H1 (cell line): Measurements from ENCODE around the gene TSPAN5. TPM values are rescaled to one million over a fixed set of nuclear protein-coding genes. Genes with fewer than 3 reads are reported as not detected.

ENCODE experiments used
- CTCF ChIA-PET: fragments of 300-600 bp; sonication (Branson Sonifier 250); formaldehyde crosslinking; loops from one replicate; lab custom pipeline; 2021; ENCODE audit not compliant: partially characterized antibody; lab: Charles Lee
- POLR2A ChIA-PET: fragments of 300-600 bp; sonication (Branson Sonifier 250); formaldehyde crosslinking; loops from one replicate; lab custom pipeline; 2021; ENCODE audit warnings: inconsistent platforms; ENCODE audit not compliant: partially characterized antibody; lab: Charles Lee
- DNase-seq, 2 experiments: peaks; one replicate each; pipeline versions ENCODE4 v3.0.0 to v3.0.0-alpha.2; 2010 to 2022; ENCODE audit warnings: low spot score in 2 of 2, low read depth in 1 of 2, mixed read lengths in 1 of 2
- FAIRE-seq: peaks from 2 replicates; lab custom pipeline; 2011; peaks lifted over from hg19 to GRCh38; lab: Jason Lieb, UNC
- H2AFZ ChIP-seq: 2 replicates; pipeline ENCODE4 v1.8.1; 2012; ENCODE audit warnings: low read length, inconsistent platforms
- H2AK5ac ChIP-seq: 2 replicates; pipeline ENCODE4 v1.6.1; 2013; ENCODE audit warnings: low read depth, low read length
- H2BK120ac ChIP-seq: replicated peaks from 2 replicates; pipeline ENCODE3; 2013; ENCODE audit warnings: low read depth, low read length, inconsistent platforms
- H2BK12ac ChIP-seq: 2 replicates; pipeline ENCODE4 v1.6.1; 2013; ENCODE audit warnings: low read depth, low read length
- H2BK15ac ChIP-seq: 2 replicates; pipeline ENCODE4 v1.6.1; 2013; ENCODE audit warnings: low read length
- H2BK20ac ChIP-seq: 2 replicates; pipeline ENCODE4 v1.6.1; 2013; ENCODE audit warnings: low read length
- H2BK5ac ChIP-seq: 2 replicates; pipeline ENCODE4 v1.6.1; 2013; ENCODE audit warnings: low read depth, low read length
- H3K14ac ChIP-seq: 2 replicates; pipeline ENCODE4 v1.6.1; 2013; ENCODE audit warnings: inconsistent platforms; ENCODE audit not compliant: insufficient read length
- H3K18ac ChIP-seq: 2 replicates; pipeline ENCODE4 v1.6.1; 2013; ENCODE audit warnings: low read length; ENCODE audit errors: extremely low read depth
- H3K23ac ChIP-seq: 2 replicates; pipeline ENCODE4 v1.6.1; 2013; ENCODE audit warnings: inconsistent platforms; ENCODE audit not compliant: insufficient read length
- H3K23me2 ChIP-seq: 2 replicates; pipeline ENCODE4 v1.6.1; 2013; ENCODE audit warnings: low read depth, low read length
- H3K27ac ChIP-seq: 2 replicates; pipeline ENCODE4 v1.6.1; 2011; ENCODE audit warnings: low read depth, low read length, inconsistent platforms
- H3K27me3 ChIP-seq, 4 experiments: replicated peaks in 1 of 4; 1 replicate in 1 of 4; 2 replicates in 3 of 4; pipeline versions ENCODE4 v1.6.1 to v1.8.1; 2011 to 2013; ENCODE audit warnings: low read length in 3 of 4, mild to moderate bottlenecking in 3 of 4, inconsistent platforms in 2 of 4, mixed read lengths in 2 of 4, moderate library complexity in 1 of 4; ENCODE audit not compliant: control insufficient read depth in 3 of 4, insufficient read depth in 3 of 4; ENCODE audit errors: extremely low read depth in 1 of 4
- H3K36me3 ChIP-seq, 4 experiments: 2 replicates each; pipeline versions ENCODE4 v1.6.1 to v1.8.1; 2011 to 2013; ENCODE audit warnings: mild to moderate bottlenecking in 4 of 4, low read length in 3 of 4, moderate library complexity in 2 of 4, control low read depth in 1 of 4, inconsistent platforms in 1 of 4; ENCODE audit not compliant: insufficient read depth in 4 of 4, control insufficient read depth in 2 of 4
- H3K4ac ChIP-seq: replicated peaks from 2 replicates; pipeline ENCODE3; 2013; ENCODE audit warnings: low read length, low read depth, mixed read lengths, inconsistent platforms; ENCODE audit not compliant: insufficient read length
- H3K4me1 ChIP-seq, 4 experiments: replicated peaks in 1 of 4; 1 replicate in 1 of 4; 2 replicates in 3 of 4; pipeline versions ENCODE4 v1.6.1 to v1.8.1; 2011 to 2013; ENCODE audit warnings: low read length in 3 of 4, inconsistent platforms in 2 of 4, mixed read lengths in 1 of 4; ENCODE audit not compliant: insufficient read depth in 4 of 4, control insufficient read depth in 3 of 4
- H3K4me2 ChIP-seq, 2 experiments: 2 replicates each; pipeline versions ENCODE4 v1.6.1 to v1.8.1; 2011 to 2013; ENCODE audit warnings: low read depth in 2 of 2, low read length in 2 of 2, control low read depth in 1 of 2, inconsistent platforms in 1 of 2, mild to moderate bottlenecking in 1 of 2; ENCODE audit not compliant: insufficient read depth in 1 of 2
- H3K4me3 ChIP-seq, 4 experiments: fragments of 200-600, 300-600 bp in 1 of 4; sonication (generic), shearing (Covaris generic), sonication (Bioruptor Twin) in 1 of 4; 2 replicates each; pipeline versions ENCODE4 v1.5.1 to v1.8.1; 2011 to 2016; ENCODE audit warnings: low read length in 4 of 4, low read depth in 3 of 4, control low read depth in 2 of 4, inconsistent platforms in 2 of 4, mild to moderate bottlenecking in 2 of 4, mixed read lengths in 1 of 4, moderate library complexity in 1 of 4; ENCODE audit not compliant: insufficient read depth in 2 of 4; ENCODE audit errors: extremely low read depth in 1 of 4
- H3K56ac ChIP-seq: replicated peaks from 2 replicates; pipeline ENCODE3; 2013; ENCODE audit warnings: low read depth, mild to moderate bottlenecking, mixed read lengths, low read length, inconsistent platforms; ENCODE audit not compliant: insufficient read length
- H3K79me1 ChIP-seq: 2 replicates; pipeline ENCODE4 v1.6.1; 2013; ENCODE audit warnings: low read depth, low read length, control low read depth
- H3K79me2 ChIP-seq, 2 experiments: 2 replicates each; pipeline versions ENCODE4 v1.6.1 to v1.8.1; 2012 to 2013; ENCODE audit warnings: low read length in 2 of 2, mild to moderate bottlenecking in 2 of 2, inconsistent platforms in 1 of 2; ENCODE audit not compliant: insufficient read depth in 2 of 2, control insufficient read depth in 1 of 2
- H3K9ac ChIP-seq, 4 experiments: replicated peaks in 1 of 4; 1 replicate in 1 of 4; 2 replicates in 3 of 4; pipeline versions ENCODE4 v1.6.1 to v1.8.1; 2011 to 2013; ENCODE audit warnings: low read depth in 3 of 4, low read length in 3 of 4, control low read depth in 2 of 4, mild to moderate bottlenecking in 2 of 4, moderate library complexity in 2 of 4, inconsistent platforms in 1 of 4; ENCODE audit errors: extremely low read depth in 1 of 4
- H3K9me3 ChIP-seq, 2 experiments: 2 replicates each; pipeline versions ENCODE4 v1.6.1 to v1.8.1; 2012 to 2013; ENCODE audit warnings: mild to moderate bottlenecking in 2 of 2, moderate library complexity in 2 of 2, control low read depth in 1 of 2, inconsistent platforms in 1 of 2, low read depth in 1 of 2, low read length in 1 of 2, mixed read lengths in 1 of 2; ENCODE audit not compliant: insufficient read depth in 2 of 2
- H4K20me1 ChIP-seq, 2 experiments: replicated peaks in 1 of 2; 2 replicates each; pipeline versions ENCODE3 to v1.8.1; 2011 to 2013; ENCODE audit warnings: inconsistent platforms in 2 of 2, low read length in 2 of 2, mild to moderate bottlenecking in 1 of 2; ENCODE audit not compliant: insufficient read depth in 2 of 2, control insufficient read depth in 1 of 2
- H4K5ac ChIP-seq: 2 replicates; pipeline ENCODE4 v1.6.1; 2013; ENCODE audit warnings: low read length, low read depth, mixed read lengths, inconsistent platforms; ENCODE audit not compliant: insufficient read length
- H4K8ac ChIP-seq: 2 replicates; pipeline ENCODE4 v1.8.0; 2013; ENCODE audit warnings: mild to moderate bottlenecking, moderate library complexity, low read length, inconsistent platforms; ENCODE audit not compliant: insufficient read depth; ENCODE audit errors: extremely low read depth
- H4K91ac ChIP-seq: replicated peaks from 2 replicates; pipeline ENCODE3; 2013; ENCODE audit warnings: low read length, mixed read lengths, inconsistent platforms; ENCODE audit not compliant: insufficient read length
- CEBPB ChIP-seq: IDR thresholded peaks from 2 replicates; pipeline ENCODE4 v1.6.1; 2012; ENCODE audit warnings: low read depth, low read length
- CTBP2 ChIP-seq: IDR thresholded peaks from 2 replicates; pipeline ENCODE4 v1.7.0; 2011; ENCODE audit warnings: borderline replicate concordance, mild to moderate bottlenecking, moderate library complexity, mixed read lengths, low read length; ENCODE audit not compliant: insufficient read depth, insufficient read length
- POLR2AphosphoS5 ChIP-seq: IDR thresholded peaks from 2 replicates; pipeline ENCODE4 v1.6.1; 2011; ENCODE audit warnings: low read depth, low read length
- RFX5 ChIP-seq: IDR thresholded peaks from 2 replicates; pipeline ENCODE4 v1.6.1; 2011; ENCODE audit warnings: low read depth, low read length, improper control_type of control experiment, borderline replicate concordance
- SIN3A ChIP-seq, 2 experiments: IDR thresholded peaks in 1 of 2; conservative IDR thresholded peaks in 1 of 2; 2 replicates each; pipeline ENCODE4 v1.6.1; 2011 to 2012; ENCODE audit warnings: low read length in 2 of 2, improper control_type of control experiment in 1 of 2, low read depth in 1 of 2, mild to moderate bottlenecking in 1 of 2
- TAF1 ChIP-seq: IDR thresholded peaks from 2 replicates; pipeline ENCODE4 v1.6.1; 2011; ENCODE audit warnings: mild to moderate bottlenecking, low read depth, low read length
- YY1 ChIP-seq: IDR thresholded peaks from 2 replicates; pipeline ENCODE4 v1.6.1; 2011; ENCODE audit warnings: low read depth, mild to moderate bottlenecking, low read length
- WGBS, 2 experiments: shearing (Covaris generic) in 1 of 2; methylation state at CpG; one replicate each; pipeline versions ENCODE4 v1.1.6 to v1.1.7; 2013 to 2015; ENCODE audit warnings: low lambda C conversion rate in 2 of 2, mixed read lengths in 2 of 2, inconsistent platforms in 1 of 2, low coverage in 1 of 2, missing lambda C conversion rate in 1 of 2; ENCODE audit not compliant: insufficient replicate concordance in 2 of 2, insufficient coverage in 1 of 2, insufficient read length in 1 of 2; ENCODE audit errors: extremely low coverage in 1 of 2, missing lambda C conversion rate in 1 of 2; 5-methylcytosine and 5-hydroxymethylcytosine counted together
- polyA plus RNA-seq, 7 experiments: library from polyadenylated mRNA; depleted of rRNA in 3 of 7; stranded (reverse) in 5 of 7; unstranded in 2 of 7; fragments of >200 nt in 5 of 7; fragments of 200-250 nt in 2 of 7; gene quantifications; 1 replicate in 5 of 7; 2 replicates in 1 of 7; 4 replicates in 1 of 7; pipeline versions ENCODE4 v1.2.1 to v1.2.3, GENCODE V29; 2011 to 2013; ENCODE audit warnings: missing spikeins in 2 of 7, mixed read lengths in 2 of 7
- total RNA-seq: library from RNA; stranded (reverse); fragmentation: NEBNext Ultra II Directional; extraction: Animal tissue kit (Norgen Biotek cat#: 25700); gene quantifications from 2 replicates; pipeline ENCODE4 v1.2.1, GENCODE V29; 2021

The TSPAN5 gene
- total and polyA plus RNA-seq, 2 of the 8 experiments (the other 6 are each of a cell fraction or from before 2014, with no cell fraction given): 17.6 to 21.2 TPM

DNA sequence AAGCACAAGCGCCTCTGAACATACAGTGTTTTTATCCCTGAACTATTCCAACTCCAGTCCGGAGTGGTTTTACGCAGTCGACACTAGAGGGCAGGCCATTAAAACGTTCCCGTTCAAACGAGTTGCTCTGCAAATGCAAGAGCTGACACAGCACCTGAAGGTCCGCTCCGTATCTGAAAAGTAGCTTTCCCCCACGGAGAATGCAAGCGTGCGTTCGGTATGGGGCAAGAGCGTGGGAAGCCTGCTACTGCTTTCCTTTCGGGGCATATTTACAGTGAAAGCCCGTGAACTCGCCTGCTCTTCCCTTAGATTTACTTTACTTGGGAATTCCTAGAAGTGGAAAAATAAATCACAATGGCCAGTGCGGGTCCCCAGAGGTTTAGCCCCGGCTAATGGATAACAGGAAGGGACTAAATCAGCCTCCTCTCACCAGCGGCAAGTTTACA, 190.8 kb downstream of the TSPAN5 start:
- CTCF ChIA-PET: interaction anchor here (0.5 to 2.8 kb wide), 62 partner anchors 9 to 937 kb away, joined by 3 to 13 read pairs (median 4); partner anchors contain the start of genes STPG2 and TSPAN5
- Histone ChIP-seq H3K4me1 (peaks cover 0 to 8% (median under 1%) of the 10 kb centered on the region in 4 experiments; a peak in 4 of 7 replicates), H3K79me2 (no peaks in the 10 kb centered on the region)
- TF ChIP-seq RFX5 (no peak), CEBPB (no peak), POLR2AphosphoS5 (no peak), CTBP2 (no peak), SIN3A (conservative IDR thresholded peaks at IDR 0.05 in 1 of 2, IDR thresholded peaks at IDR 0.05 in 1 of 2; ENCODE audit: low read depth in 1 of 2, low read length in 2 of 2) (no peak), TAF1 (no peak), YY1 (no peak)

More for the DNA sequence above, 190.8 kb downstream of the TSPAN5 start:
- no peak overlapping the region for H3K27ac ChIP-seq
- H4K20me1 ChIP-seq: no peaks in the 10 kb centered on the region
- no peak overlapping the region for H2BK20ac ChIP-seq
- H3K18ac ChIP-seq: no peak overlapping the region; the same call in 1 of the 2 replicates
- H2BK15ac ChIP-seq: no peak overlapping the region
- H2BK5ac ChIP-seq: no peak overlapping the region
- no peak overlapping the region for H2AK5ac ChIP-seq
- no peak overlapping the region for H3K14ac ChIP-seq
- H3K9me3 ChIP-seq: no peaks in the 10 kb centered on the region
- H3K4me2 ChIP-seq: peak overlapping the region; percentile 5 to 90; a peak in 3 of 4 replicates
- no peak overlapping the region for H3K4ac ChIP-seq
- FAIRE-seq: peak; percentile 95
- no peaks in the 10 kb centered on the region for H3K79me1 ChIP-seq
- H3K9ac ChIP-seq: no peak overlapping the region
- POLR2A ChIA-PET: interaction anchor here (0.9 to 1.7 kb wide), 6 partner anchors 17 to 621 kb away, joined by 3 to 6 read pairs (median 3); partner anchors contain the start of genes ADH5 and TSPAN5
- H3K56ac ChIP-seq: no peak overlapping the region
- peak overlapping the region; percentile 19 to 56 (median 42); a peak in 7 of 8 replicates for H3K4me3 ChIP-seq
- 14% methylated on average over 20 of the region's 20 CpGs; no CpG with 5 or more reads in 1 of the 2 experiments for WGBS, 2 experiments
- H3K23ac ChIP-seq: no peak overlapping the region
- no peaks in the 10 kb centered on the region for H3K23me2 ChIP-seq
- H2BK12ac ChIP-seq: no peak overlapping the region
- H4K91ac ChIP-seq: no peak overlapping the region
- H3K36me3 ChIP-seq: 0 out of 8 replicates have a peak, but pooled peaks cover 0 to 4% (median 0%) of the 10 kb centered on the region in 4 experiments
- H2AFZ ChIP-seq: peak overlapping the region; percentile 91
- peak; percentile 69 to 70 for DNase-seq
- no peak overlapping the region for H4K5ac ChIP-seq
- no peak overlapping the region for H4K8ac ChIP-seq
- no peaks in the 10 kb centered on the region for H3K27me3 ChIP-seq
- no peak overlapping the region for H2BK120ac ChIP-seq
